Esophagus (tissue), 2 donors: ENCODE data around the gene C19orf33. TPM values are rescaled to one million over a fixed set of nuclear protein-coding genes. Genes with fewer than 3 reads are reported as not detected.

Source experiments
- H3K27ac ChIP-seq, 2 donors: one replicate each; pipeline ENCODE4 v1.5.1; 2013; ENCODE audit warnings: low read depth in 2 of 2, mild to moderate bottlenecking in 2 of 2, inconsistent platforms in 1 of 2, low read length in 1 of 2, moderate library complexity in 1 of 2
- H3K27me3 ChIP-seq, 2 donors: one replicate each; pipeline ENCODE4 v1.6.1; 2013; ENCODE audit warnings: low read length in 2 of 2, control low read depth in 1 of 2, mild to moderate bottlenecking in 1 of 2; ENCODE audit not compliant: insufficient read depth in 2 of 2, control insufficient read depth in 1 of 2
- H3K36me3 ChIP-seq, 2 donors: one replicate each; pipeline ENCODE4 v1.6.1; 2013; ENCODE audit warnings: low read length in 1 of 2; ENCODE audit not compliant: control insufficient read depth in 2 of 2, insufficient read depth in 2 of 2
- H3K4me1 ChIP-seq, 2 donors: one replicate each; pipeline ENCODE4 v1.6.1; 2013; ENCODE audit warnings: low read length in 1 of 2; ENCODE audit not compliant: control insufficient read depth in 2 of 2, insufficient read depth in 2 of 2
- H3K4me3 ChIP-seq, 2 donors: one replicate each; pipeline ENCODE4 v1.5.1; 2013; ENCODE audit warnings: low read length in 2 of 2, mild to moderate bottlenecking in 2 of 2, low read depth in 1 of 2, moderate library complexity in 1 of 2
- H3K9me3 ChIP-seq, 2 donors: one replicate each; pipeline ENCODE4 v1.6.1; 2013; ENCODE audit warnings: mild to moderate bottlenecking in 2 of 2, low read depth in 1 of 2, low read length in 1 of 2, moderate library complexity in 1 of 2; ENCODE audit not compliant: control insufficient read depth in 2 of 2, insufficient read depth in 1 of 2
- WGBS, 2 donors: extraction: QIAGEN DNeasy Blood & Tissue Kit; methylation state at CpG; one replicate each; pipeline ENCODE4 v1.1.7; 2013; 5-methylcytosine and 5-hydroxymethylcytosine counted together
- polyA plus RNA-seq, 2 donors: library from polyadenylated mRNA; stranded (reverse); fragments of 200-250 nt; gene quantifications; one replicate each; pipeline ENCODE4 v1.2.3, GENCODE V29; 2013
- donor health status: healthy with polysubstance abuse.
- donor health status: Bipolar disorder and iron deficiency.

C19orf33 gene
- polyA plus RNA-seq, 2 donors = 826 to 1,919 TPM

DNA sequence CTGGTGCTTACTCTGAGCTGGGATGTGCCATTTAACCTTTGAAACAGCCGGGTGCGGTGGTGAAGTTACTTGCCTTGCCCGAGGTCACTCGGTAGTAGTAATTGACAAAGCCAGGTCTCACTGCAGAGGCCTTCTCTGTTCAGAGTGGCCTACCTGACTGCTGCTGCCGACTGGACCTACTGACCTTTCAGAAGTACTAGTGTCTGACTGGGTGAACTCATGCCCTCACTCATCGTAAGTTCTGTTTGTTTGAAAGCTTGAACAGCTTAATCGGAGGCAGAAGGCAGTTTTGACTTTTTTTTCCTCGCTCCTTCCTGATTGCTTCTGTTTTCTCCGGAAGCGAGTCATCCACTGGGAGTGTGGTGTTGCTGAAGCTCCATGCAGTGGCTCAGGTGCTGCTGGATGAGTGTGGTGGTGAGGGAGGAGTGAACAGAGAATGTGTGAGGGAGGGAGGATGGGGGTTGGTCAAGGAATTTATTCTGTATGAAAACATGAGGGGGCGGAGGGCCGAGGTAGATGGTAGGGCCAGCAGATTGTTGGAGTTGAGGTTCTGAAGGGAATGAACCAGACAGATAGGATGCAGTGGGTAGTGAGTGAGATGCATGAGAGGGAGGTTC is 37.0 kb upstream of the C19orf33 start:
- peaks cover 2 to 16% of the 10 kb centered on the region in 2 donors for H3K4me1 ChIP-seq
- H3K9me3 ChIP-seq = no peaks in the 10 kb centered on the region
- peak overlapping the region; percentile 29 to 95 for H3K4me3 ChIP-seq
- 48 to 54% methylated on average over 12 of the region's 12 CpGs for WGBS, 2 donors
- H3K27ac ChIP-seq = peak overlapping the region; percentile 95 to 96
- H3K27me3 ChIP-seq = no peaks in the 10 kb centered on the region
- H3K36me3 ChIP-seq = no peaks in the 10 kb centered on the region

DNA sequence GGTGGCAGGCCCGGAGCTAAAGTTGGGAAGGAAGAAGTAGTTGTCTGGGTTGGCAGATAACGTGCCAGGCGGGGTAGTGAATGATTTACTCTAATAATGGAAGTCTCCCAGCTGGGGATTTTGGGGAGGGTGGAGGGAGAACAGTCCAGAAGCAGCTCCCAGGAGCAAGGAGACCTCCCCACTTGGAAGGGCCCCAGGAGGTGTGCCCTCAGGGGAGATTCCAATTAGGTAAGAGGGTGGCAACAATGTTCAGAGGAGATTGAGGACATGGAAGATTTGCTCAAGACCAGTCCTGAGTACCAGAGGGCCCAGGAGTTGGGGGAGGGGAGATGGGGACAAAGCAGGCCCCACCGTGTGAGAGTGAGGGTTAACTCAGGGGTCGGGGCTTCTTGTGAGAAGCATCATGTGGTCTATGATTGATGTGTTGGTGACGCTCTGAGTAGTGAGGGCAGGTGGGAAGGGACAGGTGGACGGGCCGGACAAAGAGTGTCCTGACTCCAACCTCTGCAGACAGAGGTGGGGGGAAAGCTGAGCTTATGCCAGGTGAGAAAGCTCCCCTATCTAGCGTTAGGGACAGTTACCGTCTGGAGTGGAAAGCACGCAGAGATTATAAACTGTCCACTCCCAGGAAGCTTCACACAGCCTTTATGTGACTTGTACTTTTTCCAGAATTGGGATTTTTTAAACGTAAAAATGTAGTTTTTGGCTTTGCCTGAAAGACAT is 36.1 kb upstream of the C19orf33 start:
- Histone ChIP-seq H3K4me3 (peak overlapping the region in 1 of 2 donors; percentile 95), H3K4me1 (peaks cover 2 to 16% of the 10 kb centered on the region in 2 donors), H3K9me3 (no peaks in the 10 kb centered on the region), H3K27me3 (no peaks in the 10 kb centered on the region), H3K27ac (peak overlapping the region; percentile 95 to 96), H3K36me3 (no peaks in the 10 kb centered on the region)
- WGBS, 2 donors = 45 to 52% methylated on average over 12 of the region's 12 CpGs

DNA sequence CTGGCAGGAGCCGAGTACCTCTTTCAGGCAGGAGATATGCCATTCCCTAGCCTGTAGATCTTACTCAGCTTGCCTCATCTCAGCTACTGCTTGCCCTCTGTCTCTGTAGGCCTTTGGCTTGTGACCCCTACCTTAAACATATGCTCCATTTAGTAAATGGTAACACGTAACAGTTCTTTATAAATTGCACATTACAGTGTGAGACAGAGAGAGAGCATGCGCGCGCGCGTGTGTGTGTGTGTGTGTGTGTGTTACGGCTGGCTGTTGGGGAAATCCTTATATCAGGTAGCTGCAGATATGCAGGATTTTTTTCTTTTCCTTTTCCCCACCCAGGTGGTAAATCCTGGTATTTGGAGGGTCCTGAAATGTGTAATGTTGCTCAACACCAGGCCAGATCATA is 35.5 kb upstream of the C19orf33 start:
- H3K36me3 ChIP-seq = no peaks in the 10 kb centered on the region
- no peaks in the 10 kb centered on the region for H3K9me3 ChIP-seq
- H3K27ac ChIP-seq = peak overlapping the region in 1 of 2 donors; percentile 59
- no peaks in the 10 kb centered on the region for H3K27me3 ChIP-seq
- 50 to 71% methylated on average over 8 of the region's 8 CpGs for WGBS, 2 donors
- H3K4me3 ChIP-seq = peak overlapping the region in 1 of 2 donors; percentile 95
- H3K4me1 ChIP-seq = peaks cover 2 to 15% of the 10 kb centered on the region in 2 donors

DNA sequence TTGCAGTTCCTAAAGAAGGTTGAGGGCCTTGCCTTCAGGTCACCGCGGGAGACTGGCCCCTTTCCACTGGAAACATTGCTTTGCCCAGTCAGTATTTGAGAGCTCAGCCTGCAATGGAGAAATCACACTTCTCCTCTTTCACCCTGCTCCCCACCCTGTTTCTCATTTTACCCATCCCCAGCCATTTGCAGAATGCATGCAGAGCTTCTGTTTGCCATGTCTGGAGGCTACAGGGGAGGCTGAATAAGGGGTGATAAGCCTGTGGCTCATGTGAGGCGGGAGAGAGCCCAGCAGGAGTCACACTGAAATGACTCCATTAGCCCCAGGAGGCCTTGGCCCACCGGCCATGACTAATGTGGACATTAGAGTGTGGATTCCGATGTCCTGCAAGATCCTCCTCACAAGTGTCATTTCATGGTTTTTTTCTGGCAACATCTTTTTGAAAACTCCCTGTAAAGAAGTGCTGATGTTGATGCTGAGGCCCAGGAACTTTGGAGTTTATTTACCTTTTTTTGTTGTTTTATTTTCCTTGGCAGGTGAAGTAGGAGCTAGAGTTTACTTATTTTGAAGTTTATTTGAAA is 33.4 kb upstream of the C19orf33 start:
- H3K4me1 ChIP-seq = peaks cover 2 to 7% of the 10 kb centered on the region in 2 donors
- H3K27ac ChIP-seq = no peak overlapping the region
- H3K27me3 ChIP-seq = no peaks in the 10 kb centered on the region
- H3K4me3 ChIP-seq = no peak overlapping the region
- H3K36me3 ChIP-seq = no peaks in the 10 kb centered on the region
- WGBS, 2 donors = 81 to 84% methylated on average over 5 of the region's 5 CpGs
- no peaks in the 10 kb centered on the region for H3K9me3 ChIP-seq

DNA sequence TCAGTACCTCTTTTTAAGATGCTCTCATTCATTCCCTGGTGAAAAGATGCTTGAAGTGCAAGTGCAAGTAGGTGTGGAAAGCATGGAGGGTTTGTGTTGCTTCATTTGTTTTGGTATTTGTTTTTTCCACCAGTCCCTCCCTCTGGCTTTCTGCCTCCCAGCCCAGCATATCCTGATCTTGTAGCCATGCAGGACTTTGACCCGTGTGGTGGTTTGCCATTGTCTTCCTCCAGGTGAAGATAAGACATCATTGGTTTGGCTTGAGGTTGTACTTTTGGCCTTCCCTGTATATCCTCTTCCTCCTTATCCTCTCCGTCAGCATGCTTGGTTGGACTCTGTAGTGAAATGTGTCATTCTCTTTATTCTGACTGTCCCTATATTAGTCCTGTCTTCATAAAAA is 30.6 kb upstream of the C19orf33 start:
- no peak overlapping the region for H3K4me3 ChIP-seq
- 68 to 71% methylated on average over 2 of the region's 2 CpGs for WGBS, 2 donors
- no peak overlapping the region for H3K27ac ChIP-seq
- no peaks in the 10 kb centered on the region for H3K27me3 ChIP-seq
- H3K36me3 ChIP-seq = no peaks in the 10 kb centered on the region
- no peaks in the 10 kb centered on the region for H3K9me3 ChIP-seq
- peaks cover 0 to 6% of the 10 kb centered on the region in 2 donors for H3K4me1 ChIP-seq

DNA sequence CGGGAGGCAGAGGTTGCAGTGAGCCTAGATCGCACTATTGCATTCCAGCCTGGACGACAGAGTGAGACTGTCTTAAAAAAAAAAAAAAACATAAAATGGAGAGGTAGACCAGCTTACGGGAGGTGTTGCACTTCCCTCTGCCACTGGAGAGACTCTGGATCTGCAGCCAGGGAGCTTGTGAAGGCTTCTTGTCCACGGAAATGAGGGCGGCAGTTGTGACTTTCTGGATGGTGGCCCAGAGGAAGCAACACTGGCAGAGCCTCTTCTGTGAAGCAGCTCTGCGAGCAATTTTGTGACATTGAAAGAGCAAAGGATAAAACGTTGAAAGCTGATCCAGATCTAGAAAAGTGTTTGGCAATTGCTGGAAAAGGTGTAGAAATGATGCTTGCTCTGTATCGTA is 29.3 kb upstream of the C19orf33 start:
- peak overlapping the region; percentile 37 to 42 for H3K27ac ChIP-seq
- H3K4me1 ChIP-seq = peaks cover 0 to 7% of the 10 kb centered on the region in 2 donors
- no peaks in the 10 kb centered on the region for H3K36me3 ChIP-seq
- no peaks in the 10 kb centered on the region for H3K27me3 ChIP-seq
- H3K9me3 ChIP-seq = no peaks in the 10 kb centered on the region
- no peak overlapping the region for H3K4me3 ChIP-seq
- WGBS, 2 donors = 42 to 49% methylated on average over 9 of the region's 9 CpGs

DNA sequence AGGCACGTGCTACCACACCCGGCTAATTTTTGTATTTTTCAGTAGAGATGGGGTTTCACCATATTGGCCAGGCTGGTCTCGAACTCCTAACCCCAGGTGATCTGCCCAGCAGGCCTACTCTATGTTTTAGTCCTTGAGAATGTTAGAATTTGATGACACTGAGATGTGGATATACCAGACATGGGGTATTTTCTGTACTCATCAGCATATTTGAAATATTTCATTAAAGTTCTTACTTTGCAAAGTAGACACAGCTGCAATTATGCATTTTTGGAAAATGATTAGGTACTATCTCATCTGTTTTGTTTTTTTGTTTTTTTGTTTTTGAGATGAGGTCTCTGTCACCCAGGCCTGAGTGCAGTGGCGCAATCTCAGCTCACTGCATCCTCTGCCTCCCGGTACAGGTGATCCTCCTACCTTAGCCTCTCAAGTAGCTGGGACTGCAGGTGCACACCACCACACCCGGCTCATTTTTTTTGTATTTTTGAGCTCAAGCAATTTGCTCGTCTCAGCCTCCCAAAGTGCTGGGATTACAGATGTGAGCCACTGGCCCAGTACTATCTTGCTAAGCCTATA is 27.0 kb upstream of the C19orf33 start:
- Histone ChIP-seq H3K27ac (peak overlapping the region; percentile 73 to 77), H3K36me3 (no peaks in the 10 kb centered on the region), H3K4me1 (peaks cover 0 to 10% of the 10 kb centered on the region in 2 donors), H3K9me3 (no peaks in the 10 kb centered on the region), H3K27me3 (no peaks in the 10 kb centered on the region), H3K4me3 (no peak overlapping the region)
- 86 to 91% methylated on average over 7 of the region's 7 CpGs for WGBS, 2 donors

DNA sequence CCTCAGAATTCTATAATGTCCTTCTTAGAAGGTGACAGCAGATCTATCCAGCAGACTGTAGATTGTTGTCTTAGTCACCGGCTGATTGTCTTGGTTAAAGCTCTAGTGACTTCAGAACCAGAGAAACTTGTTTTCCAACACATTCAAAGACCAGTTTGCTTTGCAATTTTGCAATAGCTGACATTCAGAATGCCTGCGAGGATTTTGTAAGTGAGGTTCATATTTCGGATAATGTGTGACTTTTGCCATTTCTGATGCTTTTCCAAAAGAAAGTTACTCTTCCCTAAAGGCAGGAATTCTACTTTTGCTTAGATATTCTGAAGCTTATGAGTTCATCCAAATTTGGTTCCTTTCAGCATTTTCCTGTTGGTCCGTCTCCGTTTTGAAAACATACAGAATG is 26.5 kb upstream of the C19orf33 start:
- Histone ChIP-seq H3K4me3 (no peak overlapping the region), H3K9me3 (no peaks in the 10 kb centered on the region), H3K36me3 (no peaks in the 10 kb centered on the region), H3K27ac (peak overlapping the region in 1 of 2 donors; percentile 77), H3K4me1 (peaks cover 0 to 10% of the 10 kb centered on the region in 2 donors), H3K27me3 (no peaks in the 10 kb centered on the region)
- WGBS, 2 donors = 29 to 30% methylated on average over 5 of the region's 5 CpGs

DNA sequence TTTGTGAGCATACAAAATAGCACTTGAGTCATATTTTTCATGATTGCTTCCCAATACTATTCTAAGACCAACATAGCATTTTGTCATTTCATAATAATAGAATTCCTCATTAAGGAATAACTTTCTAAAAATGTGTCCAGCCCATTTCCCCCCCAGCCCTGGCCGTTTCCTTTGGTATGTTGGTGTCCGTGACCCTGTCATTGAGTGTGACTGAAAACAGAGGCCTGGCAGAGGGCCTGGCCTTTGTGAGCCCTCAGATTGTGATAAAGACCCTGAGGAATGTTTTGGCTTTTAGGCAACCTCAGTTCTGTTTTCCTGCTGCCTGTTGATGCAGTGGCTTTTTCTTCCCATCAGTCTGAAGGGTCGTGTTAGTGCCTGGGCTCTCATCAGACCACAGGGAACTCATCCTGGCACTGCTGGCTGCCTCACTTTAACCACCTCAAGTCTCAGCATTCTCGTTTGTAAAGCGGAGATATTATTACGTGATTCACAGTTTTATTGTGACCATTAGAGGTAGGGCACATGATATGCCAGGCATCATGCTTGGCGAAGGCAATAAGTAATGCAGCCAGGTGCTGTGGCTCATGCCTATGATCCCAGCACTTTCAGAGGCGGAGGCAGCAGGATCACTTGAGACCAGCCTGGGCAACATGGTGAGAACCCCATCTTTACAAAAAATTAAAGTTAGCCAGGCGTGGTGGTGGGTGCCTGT is 25.9 kb upstream of the C19orf33 start:
- Histone ChIP-seq H3K4me1 (peaks cover 0 to 10% of the 10 kb centered on the region in 2 donors), H3K36me3 (no peaks in the 10 kb centered on the region), H3K9me3 (no peaks in the 10 kb centered on the region), H3K27me3 (no peaks in the 10 kb centered on the region), H3K27ac (peak overlapping the region; percentile 77 to 91), H3K4me3 (no peak overlapping the region)
- 48 to 54% methylated on average over 9 of the region's 9 CpGs for WGBS, 2 donors
